NCI-H748 (cell line): ENCODE data around the gene UTS2R.
"Not testable (repeated sequence)": the region's sequence is repeated elsewhere in the genome, so short reads cannot be mapped to it uniquely, and the experiment has no call there.

Experiments used
- DNase-seq: peaks from one replicate; lab custom pipeline; 2025; ENCODE audit not compliant: unreplicated experiment; lab: John Stamatoyannopoulos, UW

UTS2R gene

DNA sequence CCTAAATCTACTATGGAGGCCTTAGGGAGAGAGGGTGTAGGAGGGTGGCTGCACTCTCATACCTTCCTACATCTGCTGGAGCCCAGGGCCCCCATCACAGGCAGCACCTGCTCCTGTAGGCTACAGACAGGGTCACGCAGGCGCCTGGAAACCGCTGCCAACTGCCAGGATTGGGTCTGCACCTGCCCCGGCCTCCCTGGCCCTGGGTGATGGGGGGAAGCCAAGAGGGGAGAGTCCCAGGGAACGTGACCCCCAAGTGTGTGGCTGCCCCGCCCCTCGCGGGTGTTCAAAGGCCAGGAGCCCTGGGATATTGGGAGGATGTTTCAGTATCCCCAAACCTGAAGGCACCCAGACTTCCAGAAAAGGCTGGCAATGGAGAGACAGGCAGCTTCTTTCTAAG, 18.1 kb upstream of the UTS2R start:
- DNase-seq: no peak

DNA sequence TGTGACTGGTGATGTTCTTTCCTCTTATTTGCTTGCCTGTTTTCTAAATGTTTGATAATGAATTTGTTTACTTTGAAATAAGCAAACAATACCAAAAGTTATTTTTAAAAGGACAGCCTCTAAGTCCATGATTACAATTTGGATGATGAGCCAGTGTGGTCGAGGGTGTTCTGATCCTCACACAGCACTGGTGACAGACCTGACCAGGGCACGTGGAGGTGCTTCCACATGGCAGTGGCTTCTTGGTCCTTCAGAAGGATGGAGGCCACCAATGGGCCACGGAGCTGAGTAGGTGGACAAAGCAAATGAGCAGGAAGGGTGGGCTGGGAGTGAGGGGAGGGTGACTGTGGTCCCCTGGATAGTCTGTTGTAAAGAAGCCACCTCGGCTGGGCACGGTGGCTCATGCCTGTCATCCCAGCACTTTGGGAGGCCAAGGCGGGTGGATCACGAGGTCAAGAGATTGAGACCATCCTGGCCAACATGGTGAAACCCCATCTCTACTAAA, 16.7 kb upstream of the UTS2R start:
- DNase-seq: no peak

DNA sequence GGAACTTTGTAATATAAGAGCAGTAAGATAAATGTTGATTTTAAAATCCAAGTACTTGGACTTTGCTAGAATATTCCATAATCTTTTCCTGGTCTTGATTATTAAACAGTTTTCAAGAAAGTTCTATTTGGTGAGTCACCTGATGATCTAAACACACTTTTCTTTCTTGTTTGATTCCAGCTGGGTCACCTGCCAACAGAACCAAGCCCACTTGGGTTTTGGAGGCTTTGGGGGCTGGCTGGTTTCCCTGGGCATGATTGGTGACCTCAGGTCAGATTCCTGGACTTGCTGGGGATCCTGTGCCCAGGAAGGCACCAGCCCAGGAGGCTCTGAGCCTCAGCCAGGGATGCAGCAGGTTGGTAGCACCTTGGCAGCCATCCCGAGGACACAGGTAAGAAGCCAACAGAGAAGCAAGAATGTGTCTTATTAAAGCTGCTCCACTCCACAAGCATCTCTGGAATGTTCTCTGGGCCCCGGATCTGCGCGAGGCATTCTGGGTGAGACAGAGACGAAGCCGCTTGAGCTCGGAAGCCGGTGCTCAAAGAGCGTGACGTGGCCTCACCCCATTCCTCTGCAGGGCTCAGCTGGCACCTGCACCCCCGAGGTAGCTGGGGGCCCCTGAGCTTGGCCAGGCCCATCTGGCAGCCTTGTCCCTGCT, 15.7 kb upstream of the UTS2R start:
- DNase-seq: no peak

DNA sequence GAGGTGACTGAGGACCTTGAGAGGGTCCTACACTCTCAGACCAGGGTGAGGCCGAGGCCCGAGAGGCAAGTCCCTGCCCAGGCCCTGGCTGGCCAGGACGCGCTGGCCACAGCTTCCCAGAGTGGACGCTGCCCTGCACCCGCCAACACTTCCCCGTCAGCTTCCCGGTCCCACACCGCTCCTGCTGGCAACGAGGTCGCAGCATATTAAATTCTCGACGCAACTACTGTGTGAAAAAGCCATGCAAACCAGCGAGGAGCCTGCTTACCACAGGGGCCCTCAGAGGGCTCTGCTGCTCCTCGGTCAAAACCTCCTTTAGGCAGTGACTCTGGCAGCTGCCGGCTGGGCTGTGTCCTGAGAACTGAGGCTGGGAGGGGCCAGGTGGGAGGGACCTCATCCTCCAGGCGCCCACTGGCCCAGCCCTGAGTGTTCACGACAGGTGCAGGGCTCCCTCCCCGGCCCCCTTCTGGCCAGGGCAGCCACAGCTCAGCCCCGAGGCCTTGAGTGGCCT, 14.7 kb upstream of the UTS2R start:
- DNase-seq: peak; percentile 47

DNA sequence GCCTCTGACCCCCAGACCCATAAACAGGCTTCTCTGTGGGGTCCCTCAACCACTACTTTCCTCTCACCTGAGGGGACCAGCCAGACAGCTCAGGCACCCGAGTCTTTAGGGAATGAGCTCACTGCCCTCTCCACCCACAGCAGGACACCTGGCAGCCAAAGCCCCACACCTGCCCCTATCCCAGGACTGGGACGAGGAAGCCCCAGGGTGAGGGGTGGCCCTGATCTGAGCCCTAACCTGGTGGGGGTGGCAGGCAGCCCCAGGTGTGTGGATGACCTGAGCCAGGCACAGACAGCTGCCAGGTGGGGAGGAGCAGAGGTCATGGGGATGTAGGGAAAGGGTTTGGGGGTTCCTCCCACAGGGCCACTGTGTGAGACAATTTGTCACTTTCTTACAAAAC, 14.2 kb upstream of the UTS2R start:
- DNase-seq: no peak

DNA sequence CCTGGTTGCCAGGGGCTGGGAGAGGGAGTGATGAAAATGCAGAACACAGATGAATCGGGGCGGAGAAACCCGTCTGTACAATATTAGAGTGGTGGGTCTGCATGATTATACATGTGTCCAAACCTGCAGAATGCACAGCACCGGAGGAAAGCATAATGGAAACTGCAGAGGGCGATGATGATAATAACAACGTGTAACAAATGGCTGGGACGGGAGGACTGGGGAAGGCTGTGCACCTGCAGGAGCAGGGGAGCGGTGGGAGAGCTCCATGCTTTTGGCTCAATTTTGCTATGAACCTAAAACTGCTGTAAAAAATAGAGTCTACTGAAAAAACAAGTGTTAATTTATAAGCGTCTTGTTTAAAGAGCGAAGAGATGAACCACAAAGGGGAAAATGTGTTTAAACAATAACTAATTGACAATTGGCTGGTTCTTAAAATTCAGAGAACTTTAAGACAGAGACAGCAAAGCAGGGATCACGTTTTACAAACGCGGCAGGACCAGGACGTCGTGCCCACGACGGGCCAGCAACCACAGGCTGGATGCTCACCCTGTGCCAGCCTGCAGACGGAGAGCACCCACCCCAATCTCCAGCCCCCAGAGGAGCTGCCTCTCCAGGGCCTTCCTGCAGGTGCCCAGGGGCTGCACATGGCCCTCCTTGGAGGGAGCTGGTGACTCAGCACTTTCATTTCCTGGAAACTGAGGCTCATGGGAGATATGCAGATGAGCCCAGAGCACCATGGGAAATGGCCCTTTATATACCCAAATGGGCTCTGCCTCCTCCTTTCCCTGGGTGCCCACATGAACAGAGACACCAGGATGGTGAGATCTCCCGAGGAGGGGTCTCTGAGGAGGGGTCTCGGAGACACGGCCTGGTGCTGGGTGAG, 12.9 kb upstream of the UTS2R start, which contains the start of gene TEX19:
TSS of gene TEX19 (plus strand) at position 783 of the 886 bp plus-strand sequence. CDS start 2,904 bp downstream, outside the sequence.
- peak; percentile 65 for DNase-seq

DNA sequence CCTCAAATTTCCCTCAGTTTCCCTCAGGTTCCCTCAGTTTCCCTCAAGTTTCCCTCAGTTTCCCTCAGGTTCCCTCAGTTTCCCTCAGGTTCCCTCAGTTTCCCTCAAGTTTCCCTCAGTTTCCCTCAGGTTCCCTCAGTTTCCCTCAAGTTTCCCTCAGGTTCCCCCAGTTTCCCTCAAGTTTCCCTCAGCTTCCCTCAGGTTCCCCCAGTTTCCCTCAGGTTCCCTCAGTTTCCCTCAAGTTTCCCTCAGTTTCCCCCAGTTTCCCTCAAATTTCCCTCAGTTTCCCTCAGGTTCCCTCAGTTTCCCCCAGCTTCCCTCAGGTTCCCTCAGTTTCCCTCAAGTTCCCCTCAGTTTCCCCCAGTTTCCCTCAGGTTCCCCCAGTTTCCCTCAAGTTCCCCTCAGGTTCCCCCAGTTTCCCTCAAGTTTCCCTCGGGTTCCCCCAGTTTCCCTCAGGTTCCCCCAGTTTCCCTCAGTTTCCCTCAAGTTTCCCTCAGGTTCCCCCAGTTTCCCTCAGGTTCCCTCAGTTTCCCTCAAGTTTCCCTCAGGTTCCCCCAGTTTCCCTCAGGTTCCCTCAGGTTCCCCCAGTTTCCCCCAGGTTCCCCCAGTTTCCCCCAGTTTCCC, 12.0 kb upstream of the UTS2R start:
- DNase-seq: not testable (repeated sequence)

DNA sequence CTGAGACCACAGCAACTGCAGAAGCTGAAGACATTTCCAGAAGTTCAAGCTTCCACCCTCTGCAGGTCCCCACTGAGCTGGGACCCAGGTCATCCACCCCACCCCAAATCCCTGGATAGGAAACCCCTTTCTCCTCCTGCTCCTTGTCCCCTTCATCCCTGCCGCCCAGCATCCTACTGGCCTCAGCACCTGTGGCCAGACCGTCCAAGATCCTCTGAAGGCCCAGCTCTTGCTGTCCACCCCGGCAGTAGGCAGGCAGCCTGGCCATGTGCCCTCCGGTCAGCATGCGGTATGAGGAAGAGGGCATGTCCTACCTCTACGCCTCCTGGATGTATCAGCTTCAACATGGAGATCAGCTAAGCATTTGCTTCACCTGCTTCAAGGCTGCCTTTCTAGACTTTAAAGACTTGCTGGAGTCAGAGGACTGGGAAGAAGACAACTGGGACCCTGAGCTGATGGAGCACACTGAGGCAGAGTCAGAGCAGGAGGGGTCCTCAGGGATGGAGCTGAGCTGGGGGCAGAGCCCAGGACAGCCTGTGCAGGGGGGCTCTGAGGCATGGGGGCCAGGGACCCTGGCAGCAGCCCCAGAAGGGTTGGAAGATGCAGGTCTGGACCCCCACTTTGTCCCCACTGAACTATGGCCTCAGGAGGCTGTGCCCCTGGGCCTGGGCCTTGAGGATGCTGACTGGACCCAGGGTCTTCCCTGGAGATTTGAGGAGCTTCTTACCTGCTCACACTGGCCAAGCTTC, 9.5 kb upstream of the UTS2R start:
- DNase-seq: no peak

DNA sequence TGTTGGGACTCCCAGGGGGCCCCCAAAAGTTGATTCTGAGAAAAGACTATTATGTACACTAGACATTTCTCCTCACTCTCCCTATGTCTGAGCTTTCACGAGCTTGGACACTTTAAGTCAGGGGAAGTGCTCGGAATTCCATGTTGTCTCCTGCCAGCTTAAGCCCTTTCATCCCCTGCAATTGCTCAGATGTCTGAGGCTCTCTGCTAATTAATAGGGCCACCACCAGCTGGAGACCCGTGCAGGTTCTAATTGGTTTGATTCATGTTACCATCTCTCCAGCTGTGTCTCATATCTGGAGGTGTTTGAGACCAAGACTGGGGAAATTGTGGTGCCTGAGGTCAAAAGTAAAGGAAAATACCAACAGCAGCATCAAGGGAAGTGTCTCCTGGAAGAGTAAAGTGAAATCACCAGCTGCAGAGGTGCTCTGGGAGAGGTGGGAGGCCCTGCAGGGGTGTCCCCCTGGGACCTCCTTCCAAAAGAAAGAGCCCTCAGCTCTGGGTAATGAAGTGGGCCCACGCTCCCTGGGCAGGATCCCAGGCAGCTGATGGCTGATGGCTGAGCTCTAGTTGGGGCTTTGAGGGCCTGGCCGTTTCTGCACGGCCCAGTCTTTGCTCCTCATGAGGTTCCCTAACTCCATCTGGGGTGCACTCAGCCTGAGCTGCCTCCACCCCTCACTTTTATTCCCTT, 5.8 kb upstream of the UTS2R start:
- DNase-seq: no peak

DNA sequence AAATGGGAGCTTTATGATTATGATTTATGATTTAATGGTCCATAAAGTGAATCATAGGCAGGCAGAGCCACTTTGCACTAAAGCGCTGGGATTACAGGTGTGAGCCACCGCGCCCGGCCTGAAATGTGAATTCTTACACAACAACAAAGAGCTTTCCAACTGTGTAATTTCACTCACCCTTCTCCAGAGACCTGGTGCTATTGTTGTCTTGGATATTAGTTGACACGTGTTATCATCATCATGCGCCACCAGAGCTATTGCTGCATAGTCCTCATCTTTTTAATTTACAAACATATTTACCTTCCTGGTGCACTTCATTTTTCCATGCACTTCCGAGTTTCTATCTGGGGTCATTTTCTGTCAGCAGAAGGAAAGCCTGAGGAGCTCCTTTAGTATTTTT, 4.8 kb upstream of the UTS2R start:
- peak; percentile 73 for DNase-seq

DNA sequence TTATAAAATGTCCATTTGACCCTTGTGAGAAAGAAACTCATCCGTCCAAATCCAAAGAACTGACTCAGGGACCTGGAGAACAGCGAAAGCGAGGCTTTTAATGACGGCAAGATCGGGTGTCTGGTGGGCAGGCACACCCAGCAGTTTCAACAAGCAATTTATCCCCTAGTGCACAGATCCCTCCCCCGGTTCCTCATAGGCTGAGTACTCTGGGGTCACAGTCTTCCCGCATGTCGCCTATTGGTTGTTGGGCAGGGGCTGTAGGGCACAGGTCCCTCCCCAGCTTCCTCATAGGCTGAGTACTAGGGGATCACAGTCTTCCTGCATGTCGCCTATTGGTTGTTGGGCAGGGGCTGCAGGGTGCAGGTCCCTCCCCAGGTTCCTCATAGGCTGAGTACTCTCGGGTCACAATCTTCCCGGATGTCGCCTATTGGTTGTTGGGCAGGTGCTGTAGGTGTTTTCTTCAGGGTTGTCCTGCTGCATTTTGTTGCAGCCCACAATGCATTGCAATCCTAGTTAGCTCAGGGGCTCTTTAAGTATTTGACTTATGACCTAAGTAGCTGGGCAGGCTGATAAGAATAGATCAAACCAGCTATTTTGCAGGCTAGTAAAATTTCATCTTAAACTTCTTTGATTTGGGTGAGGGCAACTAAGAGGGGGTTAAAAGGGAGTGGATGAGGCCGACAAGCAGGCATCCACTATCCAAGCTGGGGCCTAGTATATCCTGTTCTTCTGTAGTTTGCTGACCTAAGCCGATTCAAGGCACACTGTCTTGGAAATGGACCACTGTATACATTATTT, 3.6 kb upstream of the UTS2R start:
- DNase-seq: peak; percentile 81

DNA sequence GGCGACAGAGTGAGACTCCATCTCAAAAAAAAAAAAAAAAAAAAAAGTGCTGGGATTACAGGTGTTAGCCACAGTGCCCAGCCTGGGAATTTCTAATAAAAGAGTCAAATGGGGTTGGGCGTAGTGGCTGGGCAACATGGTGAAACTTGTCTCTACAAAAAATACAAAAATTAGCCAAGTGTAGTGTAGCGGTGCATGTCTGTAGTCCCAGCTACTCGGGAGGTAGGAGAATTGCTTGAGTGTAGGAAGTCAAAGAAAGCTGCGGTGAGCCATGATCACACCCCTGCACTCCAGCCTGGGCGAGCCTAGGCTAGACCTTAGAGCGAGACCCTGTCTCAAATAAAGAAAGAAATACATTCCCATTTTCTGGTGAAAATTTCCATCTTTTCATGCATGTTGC, 2.4 kb upstream of the UTS2R start:
- no peak for DNase-seq

DNA sequence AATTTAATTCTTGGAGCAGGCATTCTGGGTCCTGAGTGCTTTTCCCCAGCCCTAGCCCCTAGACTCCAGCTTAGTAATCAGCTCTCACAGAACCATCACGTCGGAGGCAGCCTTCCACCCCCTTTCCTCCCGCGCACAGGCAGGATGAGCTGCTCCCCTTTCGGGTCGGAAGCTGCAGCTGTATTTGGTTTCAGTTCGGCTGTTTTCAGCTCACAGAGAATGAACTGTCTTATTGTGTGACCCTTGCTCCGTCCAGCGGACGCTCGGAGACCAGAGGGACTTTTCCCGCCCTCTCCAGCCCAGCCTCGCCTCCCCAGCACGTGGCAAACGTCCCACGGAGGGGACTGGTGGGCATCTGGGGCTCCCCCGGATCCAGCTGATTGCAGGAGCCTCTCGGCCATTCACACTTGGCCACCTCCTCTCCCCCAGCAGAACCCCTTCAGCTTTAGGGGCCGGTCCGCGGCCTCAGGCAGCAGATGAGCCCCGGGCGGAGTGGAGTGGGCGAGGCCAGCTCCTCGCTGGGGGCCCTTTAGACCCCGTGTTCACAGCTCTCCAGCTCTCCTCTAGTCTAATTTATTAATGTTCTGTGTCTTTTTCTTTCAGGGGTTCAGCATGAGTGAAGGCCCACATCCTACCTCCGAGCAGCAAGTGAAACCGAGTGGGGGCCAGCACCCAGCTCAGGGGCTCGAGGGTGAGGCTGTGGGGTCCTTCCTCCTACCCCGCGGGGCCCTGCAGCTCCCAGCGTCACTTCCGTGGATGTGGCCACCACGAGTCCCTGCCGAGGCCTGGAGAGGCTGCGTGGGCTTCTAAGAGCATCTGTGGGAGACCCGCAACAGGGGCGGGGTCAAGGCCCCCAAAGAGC, 863 bp upstream of the UTS2R start:
- DNase-seq: no peak

DNA sequence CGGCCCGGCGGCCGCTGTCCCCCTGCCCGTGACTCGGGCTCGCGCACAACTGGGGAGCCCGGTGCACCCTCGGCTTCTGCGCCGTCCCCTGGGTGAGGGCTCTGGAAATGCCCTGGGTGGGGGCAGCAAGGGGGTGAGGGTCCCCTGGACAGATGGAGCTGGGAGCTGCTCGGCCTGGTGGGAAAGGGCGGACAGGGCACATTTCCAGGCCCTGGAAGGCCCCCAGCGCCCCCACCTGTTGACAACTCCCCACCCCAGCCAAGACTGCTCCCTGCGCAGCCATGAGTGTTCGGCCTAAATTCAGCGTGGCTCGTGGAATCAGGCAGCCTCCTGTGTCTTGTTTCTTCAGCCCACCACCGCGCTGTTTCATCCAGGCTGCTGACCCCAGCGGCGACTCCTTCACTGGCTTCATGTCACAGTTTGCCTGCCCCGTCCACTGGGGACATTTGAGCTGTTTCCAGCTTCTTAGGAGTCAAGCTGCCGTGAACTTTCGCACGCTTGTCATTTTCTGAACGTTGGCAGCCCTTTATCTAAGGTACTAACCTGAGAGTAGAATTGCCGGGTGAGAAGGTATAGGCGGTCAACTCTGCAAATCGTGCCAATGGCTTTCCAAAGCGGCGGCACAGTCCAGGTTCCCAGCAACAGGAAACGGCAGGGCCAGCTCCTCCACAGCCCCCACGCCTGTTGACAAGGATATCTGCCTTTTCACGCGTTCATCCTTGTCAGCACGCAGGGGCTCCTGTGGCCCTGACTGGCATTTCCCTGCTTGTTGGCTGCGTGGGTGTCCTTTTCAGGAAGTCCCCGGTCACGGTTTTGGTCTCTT, 895 bp downstream of the UTS2R start:
- DNase-seq: no peak

DNA sequence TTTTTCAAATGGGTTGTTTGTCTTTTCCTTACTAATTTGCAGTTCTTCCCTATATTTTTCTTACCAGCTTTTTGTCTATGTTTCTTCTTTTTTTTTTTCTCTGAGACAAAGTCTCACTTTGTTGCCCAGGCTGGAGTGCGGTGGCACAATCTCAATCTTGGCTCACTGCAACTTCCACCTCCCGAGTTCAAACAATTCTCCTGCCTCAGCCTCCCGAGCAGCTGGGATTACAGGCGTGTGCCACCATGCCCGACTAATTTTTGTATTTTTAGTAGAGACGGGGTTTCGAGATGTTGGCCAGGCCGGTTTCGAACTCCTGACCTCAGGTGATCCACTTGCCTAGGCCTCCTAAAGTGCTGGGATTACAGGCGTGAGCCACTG, 1.5 kb downstream of the UTS2R start:
- DNase-seq: not testable (repeated sequence)

DNA sequence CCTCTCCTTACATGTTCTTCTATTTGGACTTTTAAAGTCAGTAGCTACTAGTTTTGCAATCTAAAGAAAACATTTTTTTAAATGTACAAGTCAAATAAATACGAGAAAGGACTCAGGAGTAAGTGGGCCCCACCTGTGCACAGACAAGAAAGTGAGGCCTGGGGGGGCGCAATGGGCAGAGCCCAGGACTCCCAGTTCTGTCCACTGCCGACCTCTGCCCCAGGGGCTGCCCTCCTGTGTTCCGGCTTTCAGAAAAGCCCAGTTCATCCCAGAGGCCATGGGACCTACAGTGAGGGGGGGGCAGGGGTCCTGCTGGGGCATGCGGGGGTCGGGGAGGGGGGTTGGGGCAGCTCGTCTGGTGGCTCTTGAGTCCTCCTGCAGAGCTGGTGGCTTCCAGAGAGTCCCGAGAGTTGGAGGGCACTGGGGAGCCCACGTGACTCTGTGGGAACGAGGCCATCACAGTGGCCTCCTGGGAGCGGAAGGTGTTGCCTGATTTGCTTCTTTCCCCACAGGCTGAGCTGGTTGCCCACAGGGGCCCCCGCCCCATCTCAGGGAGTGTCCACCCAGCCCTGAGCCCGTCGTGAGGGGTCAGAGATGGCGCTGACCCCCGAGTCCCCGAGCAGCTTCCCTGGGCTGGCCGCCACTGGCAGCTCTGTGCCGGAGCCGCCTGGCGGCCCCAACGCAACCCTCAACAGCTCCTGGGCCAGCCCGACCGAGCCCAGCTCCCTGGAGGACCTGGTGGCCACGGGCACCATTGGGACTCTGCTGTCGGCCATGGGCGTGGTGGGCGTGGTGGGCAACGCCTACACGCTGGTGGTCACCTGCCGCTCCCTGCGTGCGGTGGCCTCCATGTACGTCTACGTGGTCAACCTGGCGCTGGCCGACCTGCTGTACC, 2.4 kb downstream of the UTS2R start:
- no peak for DNase-seq
